BLaER1 (cell line): ENCODE measurements around the gene WAC.
"Not testable (repeated sequence)": the region's sequence is repeated elsewhere in the genome, so short reads cannot be mapped to it uniquely, and the experiment has no call there.

Experiments
- H3K27ac ChIP-seq: shearing (Covaris generic); formaldehyde crosslinking; 2 replicates; pipeline ENCODE4 v1.8.1; 2022
- H3K27me3 ChIP-seq: shearing (Covaris generic); formaldehyde crosslinking; 2 replicates; pipeline ENCODE4 v1.8.1; 2022
- H3K36me3 ChIP-seq: shearing (Covaris generic); formaldehyde crosslinking; 2 replicates; pipeline ENCODE4 v1.8.1; 2022
- H3K4me1 ChIP-seq: shearing (Covaris generic); formaldehyde crosslinking; 2 replicates; pipeline ENCODE4 v1.8.1; 2022
- H3K4me2 ChIP-seq: shearing (Covaris generic); formaldehyde crosslinking; 2 replicates; pipeline ENCODE4 v1.8.1; 2022
- H3K4me3 ChIP-seq: shearing (Covaris generic); formaldehyde crosslinking; 2 replicates; pipeline ENCODE4 v1.8.1; 2022
- H3K9ac ChIP-seq: shearing (Covaris generic); formaldehyde crosslinking; 2 replicates; pipeline ENCODE4 v1.8.1; 2022
- H3K9me3 ChIP-seq: shearing (Covaris generic); formaldehyde crosslinking; 2 replicates; pipeline ENCODE4 v1.8.1; 2022
- H4K20me1 ChIP-seq: shearing (Covaris generic); formaldehyde crosslinking; 2 replicates; pipeline ENCODE4 v1.8.1; 2022
- Cebpa-rat ChIP-seq: shearing (Covaris generic); IDR thresholded peaks from 2 replicates; pipeline ENCODE4 v1.8.1; 2022

Gene WAC

DNA sequence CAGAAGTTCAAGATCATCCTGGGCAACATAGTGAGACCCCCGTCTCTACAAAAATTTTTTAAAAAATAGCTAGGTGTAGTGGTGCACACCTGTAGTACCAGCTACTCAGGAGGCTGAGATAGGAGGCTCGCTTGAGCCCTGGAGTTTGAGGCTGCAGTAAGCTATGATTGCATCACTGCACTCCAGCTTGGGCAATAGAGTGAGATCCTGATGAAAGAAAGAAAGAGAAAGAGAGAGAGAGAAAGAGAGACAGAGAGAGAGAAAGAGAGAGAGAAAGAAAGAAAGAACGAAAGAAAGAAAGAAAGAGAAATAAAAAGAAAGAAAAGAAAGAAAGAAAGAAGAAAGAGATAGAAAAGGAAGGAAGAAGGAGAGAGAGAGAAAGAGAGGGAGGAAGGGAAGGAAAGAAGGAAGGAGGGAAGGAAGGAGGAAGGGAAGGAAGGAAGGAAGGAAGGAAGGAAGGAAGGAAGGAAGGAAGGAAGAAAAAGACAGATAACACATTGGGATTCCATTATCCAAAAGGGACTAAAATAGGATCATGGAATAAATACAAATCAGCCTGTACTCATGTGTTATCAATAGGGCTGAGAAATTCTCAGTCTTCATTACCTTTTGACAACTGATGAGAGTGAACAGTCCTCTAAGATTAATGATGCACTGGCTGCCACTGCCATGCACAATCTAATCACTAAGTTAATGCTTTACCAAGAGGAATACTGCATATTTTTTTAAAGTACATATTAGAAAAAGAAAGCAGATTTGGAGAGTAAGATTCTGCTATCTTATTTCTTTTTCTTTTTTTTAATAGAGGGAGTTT, 35.4 kb upstream of the WAC start:
- no peaks in the 10 kb centered on the region for H4K20me1 ChIP-seq
- TF ChIP-seq Cebpa-rat: no peak
- H3K9me3 ChIP-seq: peaks cover 5% of the 10 kb centered on the region; the same call in 1 of the 2 replicates
- H3K4me1 ChIP-seq: peaks cover 29% of the 10 kb centered on the region
- H3K4me2 ChIP-seq: no peak overlapping the region
- H3K4me3 ChIP-seq: no peak overlapping the region
- no peak overlapping the region for H3K27ac ChIP-seq
- no peaks in the 10 kb centered on the region for H3K27me3 ChIP-seq
- no peaks in the 10 kb centered on the region for H3K36me3 ChIP-seq
- no peak overlapping the region for H3K9ac ChIP-seq

DNA sequence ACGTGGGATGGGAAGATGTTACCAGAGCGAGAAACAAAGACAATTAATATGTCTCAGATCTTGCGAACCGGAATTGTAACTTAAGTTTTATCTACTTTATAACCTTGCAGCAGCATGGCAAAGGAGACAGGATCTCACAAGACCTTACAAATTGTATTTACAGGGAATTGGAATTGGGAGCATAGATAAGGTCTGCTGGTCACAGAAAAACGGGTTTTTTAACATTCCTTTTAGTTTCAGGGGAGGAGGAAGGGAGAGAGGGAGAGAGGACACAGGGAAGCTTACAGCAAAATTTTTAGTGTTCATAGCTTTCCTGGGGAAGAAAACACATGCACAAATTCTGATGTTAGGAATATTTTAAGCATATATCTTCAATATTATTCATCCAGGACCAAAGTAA, 32.7 kb upstream of the WAC start:
- not testable (repeated sequence) for H4K20me1 ChIP-seq, H3K9me3 ChIP-seq, H3K9ac ChIP-seq, H3K4me2 ChIP-seq, H3K4me3 ChIP-seq, H3K27ac ChIP-seq, H3K36me3 ChIP-seq, H3K27me3 ChIP-seq, H3K4me1 ChIP-seq

DNA sequence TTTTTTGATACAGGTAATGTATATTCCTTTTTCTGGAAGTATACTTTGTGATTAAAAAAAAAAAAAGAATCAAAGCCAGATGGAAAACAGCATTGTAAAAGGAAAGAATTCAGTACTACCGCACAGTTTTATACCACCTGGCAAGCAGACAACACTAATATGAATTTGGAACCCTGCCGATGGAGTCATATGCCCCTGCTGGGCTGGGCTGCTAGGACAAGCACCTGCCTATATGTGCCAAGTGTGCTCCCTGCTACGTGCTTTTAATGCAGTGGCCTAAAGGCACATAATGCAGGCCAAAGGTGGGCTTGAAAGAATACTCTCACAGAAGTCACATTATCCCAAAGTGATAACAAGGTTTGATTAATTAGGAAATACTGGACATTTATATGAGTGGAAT, 29.8 kb upstream of the WAC start:
- no peak overlapping the region for H3K4me2 ChIP-seq

DNA sequence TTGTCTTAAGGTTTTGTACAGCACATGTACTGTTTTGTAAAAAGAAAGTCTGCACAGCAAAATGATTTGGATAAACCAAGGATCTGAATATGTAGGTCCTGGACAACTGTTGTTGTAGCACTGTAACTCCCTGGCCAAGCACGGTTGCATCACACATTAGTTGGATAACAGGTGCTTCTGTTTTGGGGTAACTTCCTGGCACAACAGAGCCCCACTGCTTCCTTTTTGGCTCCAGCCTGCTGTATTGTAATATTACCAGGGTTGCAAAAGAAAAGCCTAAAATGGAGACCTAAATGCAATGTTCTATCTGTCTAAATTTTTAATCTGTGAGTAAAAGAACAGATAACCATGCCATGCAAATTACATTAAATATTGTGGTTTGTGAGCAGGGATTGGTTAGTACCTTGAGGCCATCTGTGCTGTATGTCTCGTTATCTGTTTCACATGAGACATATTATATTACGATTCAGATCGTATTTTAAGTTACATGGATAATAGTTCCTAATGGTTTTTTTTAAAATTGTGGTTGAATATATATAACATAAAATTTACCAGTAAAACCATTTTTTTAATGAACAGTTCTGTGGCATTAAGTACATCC, 27.5 kb upstream of the WAC start:
- H3K27ac ChIP-seq: no peak overlapping the region

More for the DNA sequence above, 29.8 kb upstream of the WAC start:
- Histone ChIP-seq H3K4me1 (no peaks in the 10 kb centered on the region), H3K9me3 (peaks cover 9% of the 10 kb centered on the region; the same call in 1 of the 2 replicates), H3K27ac (no peak overlapping the region), H3K9ac (no peak overlapping the region), H3K4me3 (no peak overlapping the region), H4K20me1 (no peaks in the 10 kb centered on the region), H3K36me3 (no peaks in the 10 kb centered on the region), H3K27me3 (no peaks in the 10 kb centered on the region)
- TF ChIP-seq Cebpa-rat: no peak

DNA sequence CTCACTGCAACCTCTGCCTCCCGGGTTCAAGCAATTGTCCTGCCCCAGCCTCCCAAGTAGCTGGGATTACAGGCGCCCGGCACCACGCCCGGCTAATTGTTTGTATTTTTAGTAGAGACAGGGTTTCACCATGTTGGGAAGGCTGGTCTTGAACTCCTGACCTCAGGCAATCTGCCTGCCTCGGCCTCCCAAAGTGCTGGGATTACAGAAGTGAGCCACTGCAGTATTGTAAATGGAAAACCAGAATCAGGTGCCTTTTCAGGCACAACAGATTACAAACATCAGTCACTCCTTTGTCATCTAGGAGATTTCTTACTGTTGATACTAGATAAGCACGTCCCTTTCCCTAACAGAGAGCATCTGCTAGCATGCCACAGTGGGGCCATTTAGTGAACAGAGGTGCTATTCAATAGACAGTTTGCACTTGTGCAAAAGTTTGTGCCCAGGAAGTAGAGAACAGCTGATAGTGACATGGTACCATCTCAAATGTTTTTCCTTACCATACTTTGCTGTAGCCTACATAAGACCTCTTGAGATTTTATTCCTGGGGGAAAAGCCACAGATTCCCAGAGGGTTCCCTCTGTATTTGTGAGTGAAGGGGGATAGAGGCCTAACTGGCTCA, 24.5 kb upstream of the WAC start:
- Histone ChIP-seq H3K27ac (no peak overlapping the region), H3K9ac (no peak overlapping the region), H3K27me3 (no peaks in the 10 kb centered on the region), H3K9me3 (0 out of 2 replicates have a peak, but pooled peaks cover 5% of the 10 kb centered on the region), H3K4me1 (no peaks in the 10 kb centered on the region), H3K4me2 (no peak overlapping the region), H4K20me1 (no peaks in the 10 kb centered on the region), H3K4me3 (no peak overlapping the region), H3K36me3 (no peaks in the 10 kb centered on the region)
- no peak for TF ChIP-seq Cebpa-rat

More for the DNA sequence above, 27.5 kb upstream of the WAC start:
- Histone ChIP-seq H3K27me3 (no peaks in the 10 kb centered on the region), H3K9me3 (peaks cover 9% of the 10 kb centered on the region; the same call in 1 of the 2 replicates), H3K4me2 (no peak overlapping the region), H3K4me3 (no peak overlapping the region), H3K9ac (no peak overlapping the region), H3K4me1 (no peaks in the 10 kb centered on the region), H3K36me3 (no peaks in the 10 kb centered on the region), H4K20me1 (no peaks in the 10 kb centered on the region)
- no peak for TF ChIP-seq Cebpa-rat

DNA sequence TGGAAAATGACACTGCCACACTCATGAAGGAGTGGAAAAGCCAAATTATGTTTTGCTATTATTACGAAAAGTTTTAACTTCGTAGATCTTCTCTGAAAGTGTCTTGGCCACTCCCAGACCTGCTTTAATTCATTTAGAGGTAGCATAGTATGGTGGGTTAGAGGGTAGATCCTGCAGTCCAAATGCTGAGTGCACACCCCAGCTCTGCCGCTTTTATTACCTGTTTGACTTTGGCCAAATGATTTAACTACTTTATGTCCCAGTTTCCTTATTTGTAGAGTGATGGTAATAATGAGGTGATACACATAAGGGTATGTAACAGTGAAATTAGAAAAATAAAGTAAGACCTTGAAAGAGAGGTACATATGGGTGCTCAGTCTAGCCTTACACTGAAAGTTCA, 23.6 kb upstream of the WAC start:
- 0 out of 2 replicates have a peak, but pooled peaks cover 5% of the 10 kb centered on the region for H3K9me3 ChIP-seq
- no peaks in the 10 kb centered on the region for H3K36me3 ChIP-seq
- no peaks in the 10 kb centered on the region for H3K27me3 ChIP-seq
- no peak for TF ChIP-seq Cebpa-rat
- H3K4me3 ChIP-seq: no peak overlapping the region
- H3K4me2 ChIP-seq: no peak overlapping the region
- H3K4me1 ChIP-seq: no peaks in the 10 kb centered on the region
- H3K27ac ChIP-seq: no peak overlapping the region
- H3K9ac ChIP-seq: no peak overlapping the region
- H4K20me1 ChIP-seq: no peaks in the 10 kb centered on the region

DNA sequence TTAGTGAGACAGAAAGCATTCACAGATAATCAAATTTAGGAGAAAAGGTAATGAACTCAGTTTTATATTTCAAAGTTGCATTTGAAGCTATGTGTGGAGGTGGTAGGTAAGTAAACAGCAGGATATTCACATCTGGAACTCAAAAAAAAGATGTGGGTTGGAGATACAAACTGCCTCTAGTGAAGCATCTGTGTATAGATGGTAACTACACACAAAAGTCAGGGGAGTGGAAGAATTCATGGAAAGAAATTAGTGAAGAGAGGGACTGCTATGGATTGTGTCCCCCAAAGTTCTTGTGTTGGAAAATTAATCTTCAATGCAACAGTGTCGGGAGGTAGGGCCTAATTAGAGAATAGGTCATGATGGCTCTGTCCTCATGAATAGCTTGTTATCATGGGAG, 18.3 kb upstream of the WAC start:
- TF ChIP-seq Cebpa-rat: no peak
- no peak overlapping the region for H3K9ac ChIP-seq

DNA sequence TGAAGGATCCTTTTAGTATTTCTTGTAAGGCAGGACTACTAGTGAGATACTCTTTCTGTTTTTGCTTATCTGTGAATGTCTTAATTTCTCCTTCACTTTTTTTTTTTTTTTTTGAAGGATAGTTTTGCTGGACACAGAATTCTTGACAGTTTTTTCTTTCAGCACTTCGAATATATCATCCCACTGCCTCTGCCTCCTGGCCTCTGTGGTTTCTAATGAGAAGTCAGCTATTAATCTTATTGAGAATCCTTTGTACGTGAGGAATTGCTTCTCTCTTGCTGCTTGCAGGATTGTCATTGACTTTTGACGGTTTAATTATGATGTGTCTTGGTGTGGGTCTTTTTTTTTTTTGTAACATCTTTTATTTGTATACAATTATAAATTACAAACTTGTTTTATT, 12.6 kb upstream of the WAC start:
- H4K20me1 ChIP-seq: no peaks in the 10 kb centered on the region
- no peak overlapping the region for H3K27ac ChIP-seq
- peaks cover 5% of the 10 kb centered on the region; the same call in 1 of the 2 replicates for H3K4me1 ChIP-seq
- peaks cover 62% of the 10 kb centered on the region for H3K9me3 ChIP-seq
- H3K36me3 ChIP-seq: peaks cover 40% of the 10 kb centered on the region
- H3K4me3 ChIP-seq: no peak overlapping the region
- H3K4me2 ChIP-seq: no peak overlapping the region
- no peaks in the 10 kb centered on the region for H3K27me3 ChIP-seq
- TF ChIP-seq Cebpa-rat: no peak
- H3K9ac ChIP-seq: no peak overlapping the region

More for the DNA sequence above, 18.3 kb upstream of the WAC start:
- Histone ChIP-seq H3K4me3 (no peak overlapping the region), H3K9me3 (peaks cover 8% of the 10 kb centered on the region), H3K4me1 (peaks cover 5% of the 10 kb centered on the region; the same call in 1 of the 2 replicates), H3K27ac (no peak overlapping the region), H3K4me2 (no peak overlapping the region), H3K27me3 (no peaks in the 10 kb centered on the region), H3K36me3 (no peaks in the 10 kb centered on the region), H4K20me1 (no peaks in the 10 kb centered on the region)

DNA sequence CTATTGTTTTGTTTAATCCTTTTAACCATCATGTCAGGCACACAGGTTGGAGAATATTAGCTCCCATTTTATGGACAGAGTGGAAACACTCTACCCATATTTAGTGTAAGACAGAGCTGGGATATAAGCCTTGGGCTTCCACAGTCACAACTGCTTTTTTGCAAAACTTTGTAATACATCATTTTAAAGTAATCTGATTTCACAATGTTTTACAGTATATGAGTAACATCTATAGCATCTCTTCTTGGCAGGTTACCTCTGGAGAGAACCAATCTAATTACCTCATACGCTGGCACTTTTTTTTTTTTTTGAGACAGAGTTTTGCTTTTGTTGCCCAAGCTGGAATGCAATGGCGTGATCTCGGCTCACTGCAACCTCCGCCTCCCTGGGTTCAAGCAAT, 12.1 kb upstream of the WAC start:
- not testable (repeated sequence) for H3K4me3 ChIP-seq, H3K27ac ChIP-seq, H3K27me3 ChIP-seq, H3K4me1 ChIP-seq, H3K4me2 ChIP-seq, H4K20me1 ChIP-seq, H3K9ac ChIP-seq
- Histone ChIP-seq H3K9me3 (peaks cover 66% of the 10 kb centered on the region), H3K36me3 (peaks cover 45% of the 10 kb centered on the region)

DNA sequence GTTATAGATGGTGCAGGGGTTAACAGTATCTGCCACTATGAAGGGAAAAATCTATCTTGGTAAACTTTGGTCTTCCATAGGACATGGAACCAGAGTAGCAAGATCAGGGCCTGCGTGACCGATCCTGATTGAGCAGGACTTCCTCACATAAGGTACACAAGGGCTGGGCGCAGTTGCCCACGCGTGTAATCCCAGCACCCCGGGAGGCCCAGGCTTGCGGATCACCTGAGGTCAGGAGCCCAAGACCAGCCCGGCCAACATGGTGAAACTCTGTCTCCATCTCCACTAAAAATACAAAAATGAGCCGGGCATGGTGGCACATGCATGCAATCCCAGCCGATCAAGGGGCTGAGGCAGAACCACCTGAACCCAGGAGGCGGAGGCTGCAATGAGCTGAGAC, 11.0 kb upstream of the WAC start:
- Histone ChIP-seq H3K36me3 (peaks cover 56% of the 10 kb centered on the region), H3K9me3 (peaks cover 75% of the 10 kb centered on the region)
- not testable (repeated sequence) for H3K9ac ChIP-seq, H3K4me3 ChIP-seq, H3K4me2 ChIP-seq, H3K27ac ChIP-seq, H3K27me3 ChIP-seq, H3K4me1 ChIP-seq, H4K20me1 ChIP-seq
